ENCODE measurements around the gene MAP3K13.
"Not testable (repeated sequence)": the region's sequence is repeated elsewhere in the genome, so short reads cannot be mapped to it uniquely, and the experiment has no call there.

MAP3K13 gene

DNA sequence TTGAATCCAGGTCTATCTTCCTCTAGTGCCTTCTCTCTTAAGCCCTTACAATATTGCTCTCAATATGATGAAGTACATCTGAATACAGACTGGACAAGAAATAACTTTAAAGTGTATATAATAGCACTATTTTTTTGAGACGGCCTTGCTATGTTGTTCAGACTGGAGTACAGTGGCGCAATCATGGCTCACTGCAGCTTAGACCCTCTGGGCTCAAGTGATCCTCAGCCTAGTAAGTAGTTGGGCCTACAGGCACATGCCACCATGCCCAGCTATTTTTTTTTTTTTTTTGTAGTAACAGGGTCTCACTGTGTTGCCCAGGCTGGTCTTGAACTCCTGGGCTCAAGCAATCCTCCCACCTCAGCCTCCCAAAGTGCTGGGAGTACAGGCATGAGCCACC is 53.6 kb downstream of the MAP3K13 start:
- Histone ChIP-seq H3K9ac (ENCODE audit: low read length) (no peak overlapping the region), H3K9me3 (ENCODE audit: insufficient read depth, low read length) (no peaks in the 10 kb centered on the region), H3K4me3 (ENCODE audit: insufficient read depth, low read length, poor library complexity, severe bottlenecking) (no peak overlapping the region), H2AFZ (ENCODE audit: low read depth, low read length, severe bottlenecking) (no peak overlapping the region), H3K27ac (ENCODE audit: low read depth, low read length) (no peak overlapping the region), H3F3A (ENCODE audit: insufficient read depth) (no peaks in the 10 kb centered on the region), H3K9me2 (replicated peaks; ENCODE audit: insufficient read depth, low read length) (no peaks in the 10 kb centered on the region), H3K27me3 (ENCODE audit: low read length) (no peaks in the 10 kb centered on the region), H3K4me2 (ENCODE audit: low read depth, low read length, poor library complexity, severe bottlenecking) (no peak overlapping the region), H3K36me3 (ENCODE audit: low read length) (no peaks in the 10 kb centered on the region), H3K79me2 (ENCODE audit: insufficient read depth, low read length) (no peaks in the 10 kb centered on the region), H4K20me1 (ENCODE audit: low read depth, low read length) (no peaks in the 10 kb centered on the region)
- no peak for TF ChIP-seq EZH2phosphoT487 (conservative IDR thresholded peaks at IDR 0.05; ENCODE audit: low read length)
- TF ChIP-seq, protein P1, sequence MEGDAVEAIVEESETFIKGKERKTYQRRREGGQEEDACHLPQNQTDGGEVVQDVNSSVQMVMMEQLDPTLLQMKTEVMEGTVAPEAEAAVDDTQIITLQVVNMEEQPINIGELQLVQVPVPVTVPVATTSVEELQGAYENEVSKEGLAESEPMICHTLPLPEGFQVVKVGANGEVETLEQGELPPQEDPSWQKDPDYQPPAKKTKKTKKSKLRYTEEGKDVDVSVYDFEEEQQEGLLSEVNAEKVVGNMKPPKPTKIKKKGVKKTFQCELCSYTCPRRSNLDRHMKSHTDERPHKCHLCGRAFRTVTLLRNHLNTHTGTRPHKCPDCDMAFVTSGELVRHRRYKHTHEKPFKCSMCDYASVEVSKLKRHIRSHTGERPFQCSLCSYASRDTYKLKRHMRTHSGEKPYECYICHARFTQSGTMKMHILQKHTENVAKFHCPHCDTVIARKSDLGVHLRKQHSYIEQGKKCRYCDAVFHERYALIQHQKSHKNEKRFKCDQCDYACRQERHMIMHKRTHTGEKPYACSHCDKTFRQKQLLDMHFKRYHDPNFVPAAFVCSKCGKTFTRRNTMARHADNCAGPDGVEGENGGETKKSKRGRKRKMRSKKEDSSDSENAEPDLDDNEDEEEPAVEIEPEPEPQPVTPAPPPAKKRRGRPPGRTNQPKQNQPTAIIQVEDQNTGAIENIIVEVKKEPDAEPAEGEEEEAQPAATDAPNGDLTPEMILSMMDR (IDR thresholded peaks at IDR 0.05; ENCODE audit: insufficient read depth, low read length, poor library complexity, severe bottlenecking): no peak

GRCh38 chr3:185418561-185418977 is 55.6 kb downstream of the MAP3K13 start:
- H3K36me3 ChIP-seq (ENCODE audit: low read length); H3K9ac ChIP-seq (ENCODE audit: low read length): not testable (repeated sequence)

DNA sequence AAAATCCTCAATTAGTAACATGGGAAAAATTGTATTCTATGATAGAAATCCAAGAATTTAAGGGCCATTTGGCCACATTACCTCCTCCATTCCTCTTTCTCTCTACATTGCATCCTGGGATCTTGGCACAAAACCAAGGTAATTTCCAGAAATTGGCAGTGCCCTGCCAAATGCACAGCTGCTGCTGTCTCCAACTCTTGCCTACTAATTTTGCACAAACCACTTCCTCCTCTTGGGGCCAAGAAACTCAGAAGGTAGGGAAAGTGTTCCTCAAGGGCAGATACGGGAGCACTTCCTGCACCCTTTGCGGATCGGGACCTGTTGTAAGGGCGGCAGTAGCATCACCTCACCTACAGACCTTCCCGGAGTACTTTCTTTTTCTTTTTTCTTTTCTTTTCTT is 57.8 kb downstream of the MAP3K13 start:
- no peak overlapping the region for H3K4me3 ChIP-seq (ENCODE audit: insufficient read depth, low read length, poor library complexity, severe bottlenecking)
- no peaks in the 10 kb centered on the region for H3K36me3 ChIP-seq (ENCODE audit: low read length)
- H2AFZ ChIP-seq (ENCODE audit: low read depth, low read length, severe bottlenecking): no peak overlapping the region
- no peaks in the 10 kb centered on the region for H3K9me3 ChIP-seq (ENCODE audit: insufficient read depth, low read length)
- H3K9ac ChIP-seq (ENCODE audit: low read length): no peak overlapping the region
- H3K4me2 ChIP-seq (ENCODE audit: low read depth, low read length, poor library complexity, severe bottlenecking): no peak overlapping the region
- no peaks in the 10 kb centered on the region for H3K79me2 ChIP-seq (ENCODE audit: insufficient read depth, low read length)
- H3K27ac ChIP-seq (ENCODE audit: low read depth, low read length): no peak overlapping the region
- H3F3A ChIP-seq (ENCODE audit: insufficient read depth): no peaks in the 10 kb centered on the region
- no peaks in the 10 kb centered on the region for H4K20me1 ChIP-seq (ENCODE audit: low read depth, low read length)
- H3K9me2 ChIP-seq (replicated peaks; ENCODE audit: insufficient read depth, low read length): no peaks in the 10 kb centered on the region
- no peaks in the 10 kb centered on the region for H3K27me3 ChIP-seq (ENCODE audit: low read length)
- no peak for TF ChIP-seq EZH2phosphoT487 (conservative IDR thresholded peaks at IDR 0.05; ENCODE audit: low read length)
- TF ChIP-seq, protein P1 (IDR thresholded peaks at IDR 0.05; ENCODE audit: insufficient read depth, low read length, poor library complexity, severe bottlenecking): no peak

More at GRCh38 chr3:185418561-185418977, 55.6 kb downstream of the MAP3K13 start:
- not testable (repeated sequence) for H2AFZ ChIP-seq (ENCODE audit: low read depth, low read length, severe bottlenecking); H3K27ac ChIP-seq (ENCODE audit: low read depth, low read length); H3F3A ChIP-seq (ENCODE audit: insufficient read depth); H3K9me3 ChIP-seq (ENCODE audit: insufficient read depth, low read length); H3K9me2 ChIP-seq (replicated peaks; ENCODE audit: insufficient read depth, low read length); H3K27me3 ChIP-seq (ENCODE audit: low read length); H3K4me2 ChIP-seq (ENCODE audit: low read depth, low read length, poor library complexity, severe bottlenecking); H3K79me2 ChIP-seq (ENCODE audit: insufficient read depth, low read length); H3K4me3 ChIP-seq (ENCODE audit: insufficient read depth, low read length, poor library complexity, severe bottlenecking); H4K20me1 ChIP-seq (ENCODE audit: low read depth, low read length)

- Histone ChIP-seq H3K9ac (ENCODE audit: low read length) (no peak overlapping the region), H3K27me3 (ENCODE audit: low read length) (no peaks in the 10 kb centered on the region), H3K4me2 (ENCODE audit: low read depth, low read length, poor library complexity, severe bottlenecking) (no peak overlapping the region), H4K20me1 (ENCODE audit: low read depth, low read length) (no peaks in the 10 kb centered on the region), H3F3A (ENCODE audit: insufficient read depth) (no peaks in the 10 kb centered on the region), H3K36me3 (ENCODE audit: low read length) (no peaks in the 10 kb centered on the region), H3K4me3 (ENCODE audit: insufficient read depth, low read length, poor library complexity, severe bottlenecking) (no peak overlapping the region), H3K9me2 (replicated peaks; ENCODE audit: insufficient read depth, low read length) (no peaks in the 10 kb centered on the region), H3K27ac (ENCODE audit: low read depth, low read length) (no peak overlapping the region), H2AFZ (ENCODE audit: low read depth, low read length, severe bottlenecking) (no peak overlapping the region), H3K9me3 (ENCODE audit: insufficient read depth, low read length) (no peaks in the 10 kb centered on the region), H3K79me2 (ENCODE audit: insufficient read depth, low read length) (no peaks in the 10 kb centered on the region)
- no peak for TF ChIP-seq EZH2phosphoT487 (conservative IDR thresholded peaks at IDR 0.05; ENCODE audit: low read length)
- TF ChIP-seq, protein P1 (IDR thresholded peaks at IDR 0.05; ENCODE audit: insufficient read depth, low read length, poor library complexity, severe bottlenecking): no peak
These were observed 58.8 kb downstream of the MAP3K13 start for GRCh38 chr3:185421577-185422232.
